HG02763 (cell line): Measurements from ENCODE around the gene TRAPPC2.
"Not testable (repeated sequence)": the region's sequence is repeated elsewhere in the genome, so short reads cannot be mapped to it uniquely, and the experiment has no call there.

ENCODE experiments used
- ATAC-seq: cut with Tn5 transposase; IDR thresholded peaks from one replicate; pipeline ENCODE4 v1.9.1; 2021; ENCODE audit warnings: mild to moderate bottlenecking, moderate library complexity; ENCODE audit not compliant: unreplicated experiment

TRAPPC2 gene

GRCh38 chrX:13673016-13673415 is 61.4 kb downstream of the TRAPPC2 start:
- ATAC-seq: no peak

DNA sequence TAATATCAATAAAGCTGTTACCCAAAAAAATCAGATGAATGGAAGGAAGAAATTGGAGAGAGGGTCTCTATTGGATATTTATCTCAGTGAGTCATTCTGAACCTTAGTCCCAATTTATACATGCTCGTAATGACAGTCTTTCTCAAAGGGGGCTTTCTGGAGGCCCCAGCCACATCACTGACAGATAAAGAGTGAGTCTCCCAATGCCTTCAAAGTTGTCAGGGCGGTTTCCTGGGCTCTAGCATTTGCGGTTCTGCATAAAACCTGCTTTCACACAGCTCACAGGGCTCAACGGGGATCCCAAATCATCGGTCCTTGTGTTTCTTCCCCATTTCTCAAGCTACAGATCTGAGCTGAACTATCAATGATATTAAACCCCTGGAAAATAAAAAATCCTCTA is 64.2 kb downstream of the TRAPPC2 start:
- no peak for ATAC-seq

DNA sequence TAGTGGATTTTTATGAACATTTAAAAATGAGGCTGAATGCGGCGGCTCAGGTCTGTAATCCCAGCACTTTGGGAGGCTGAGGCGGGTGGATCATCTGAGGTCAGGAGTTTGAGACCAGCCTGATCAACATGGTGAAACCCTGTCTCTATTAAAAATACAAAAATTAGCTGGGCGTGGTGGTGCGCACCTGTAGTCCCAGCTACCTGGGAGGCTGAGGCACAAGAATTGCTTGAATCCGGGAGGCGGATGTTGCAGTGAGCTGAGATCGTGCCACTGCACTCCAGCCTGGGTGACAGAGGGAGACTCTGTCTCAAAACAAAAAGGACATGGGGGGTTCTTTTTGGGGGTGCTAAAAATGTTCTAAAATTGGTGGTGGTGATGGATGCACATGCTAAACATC is 64.7 kb downstream of the TRAPPC2 start:
- ATAC-seq: not testable (repeated sequence)

GRCh38 chrX:13669246-13669737 is 65.1 kb downstream of the TRAPPC2 start:
- peak; percentile 87 for ATAC-seq

GRCh38 chrX:13667919-13668318 is 66.5 kb downstream of the TRAPPC2 start:
- ATAC-seq: no peak

DNA sequence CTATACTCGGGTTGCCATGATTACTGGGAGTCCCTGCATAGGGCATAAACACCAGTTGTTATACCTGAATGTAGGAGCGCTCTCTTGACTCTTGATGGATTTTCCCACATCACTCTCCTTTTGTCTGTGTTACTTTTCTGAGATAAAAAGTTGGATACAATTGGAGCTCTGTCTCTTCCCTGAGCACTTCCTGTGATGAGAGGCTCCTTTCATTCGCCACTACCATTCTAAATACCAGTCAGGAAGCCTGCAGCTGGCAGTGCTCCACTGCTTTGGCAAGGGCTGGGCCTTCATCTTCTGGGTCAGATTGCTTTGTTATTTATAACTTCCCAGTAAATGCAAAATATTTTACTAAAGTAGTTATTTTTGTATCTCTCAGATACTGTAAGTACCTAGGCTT is 67.6 kb downstream of the TRAPPC2 start:
- no peak for ATAC-seq

DNA sequence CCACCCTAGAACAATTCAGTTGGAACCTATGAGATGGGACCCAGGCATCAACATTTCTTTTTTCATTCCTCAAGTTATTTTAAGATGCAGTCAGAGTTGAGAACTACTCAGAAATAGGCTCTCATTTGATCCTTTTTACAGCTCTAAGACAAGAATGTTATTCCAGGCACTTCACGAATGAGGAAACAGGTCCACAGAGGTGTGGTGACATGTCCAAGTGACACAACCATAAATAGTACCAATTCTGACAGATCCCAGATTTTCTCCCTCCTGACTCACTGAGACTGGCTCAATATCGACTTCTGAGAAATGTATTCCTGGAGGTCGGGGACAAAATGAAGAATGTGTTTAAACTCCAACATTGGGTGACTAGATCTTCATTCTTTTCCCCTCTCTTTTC is 70.4 kb downstream of the TRAPPC2 start:
- no peak for ATAC-seq

GRCh38 chrX:13662355-13662791 is 72.0 kb downstream of the TRAPPC2 start:
- ATAC-seq: no peak
